GM21390 (cell line): ENCODE data around the gene DNAJC30.

ENCODE experiments used
- ATAC-seq: cut with Tn5 transposase; IDR thresholded peaks from one replicate; pipeline ENCODE4 v1.9.1; 2021; ENCODE audit not compliant: unreplicated experiment

Gene DNAJC30

GRCh38 chr7:73708961-73709549, 25.8 kb upstream of the DNAJC30 start:
- ATAC-seq: no peak

- ATAC-seq: no peak
These were observed 23.9 kb upstream of the DNAJC30 start for GRCh38 chr7:73707045-73707631.

- ATAC-seq: no peak
These were observed 23.1 kb upstream of the DNAJC30 start for GRCh38 chr7:73706126-73707044.

GRCh38 chr7:73705551-73705920, 22.3 kb upstream of the DNAJC30 start:
- ATAC-seq: no peak

GRCh38 chr7:73704640-73705550, 21.6 kb upstream of the DNAJC30 start:
- ATAC-seq: no peak

GRCh38 chr7:73703757-73704639, 20.7 kb upstream of the DNAJC30 start:
- no peak for ATAC-seq

GRCh38 chr7:73703225-73703624, 20.0 kb upstream of the DNAJC30 start:
- no peak for ATAC-seq

GRCh38 chr7:73702665-73703064, 19.4 kb upstream of the DNAJC30 start:
- no peak for ATAC-seq

GRCh38 chr7:73702226-73702625, 19.0 kb upstream of the DNAJC30 start:
- no peak for ATAC-seq

GRCh38 chr7:73701357-73701995, 18.2 kb upstream of the DNAJC30 start:
- no peak for ATAC-seq

- ATAC-seq: no peak
These were observed 17.4 kb upstream of the DNAJC30 start for GRCh38 chr7:73700581-73701134.

- no peak for ATAC-seq
These were observed 16.8 kb upstream of the DNAJC30 start for GRCh38 chr7:73700069-73700423.

GRCh38 chr7:73699370-73700068, 16.3 kb upstream of the DNAJC30 start:
- no peak for ATAC-seq

GRCh38 chr7:73698410-73698809, 15.2 kb upstream of the DNAJC30 start:
- ATAC-seq: no peak

- ATAC-seq: no peak
These were observed 13.1 kb upstream of the DNAJC30 start for GRCh38 chr7:73696372-73696771.

- ATAC-seq: no peak
These were observed 7.4 kb upstream of the DNAJC30 start for GRCh38 chr7:73690646-73691045.

GRCh38 chr7:73688288-73688687, 5.0 kb upstream of the DNAJC30 start:
- ATAC-seq: no peak

GRCh38 chr7:73685311-73685710, 2.1 kb upstream of the DNAJC30 start:
- no peak for ATAC-seq
